Trophoblast cell (in vitro differentiated cells and primary cell): ENCODE results near the gene UBQLN4.

ENCODE experiments used
- DNase-seq, 2 donors: peaks; one replicate each; pipeline ENCODE4 v3.0.0-alpha.2; 2016
- H2AFZ ChIP-seq: 2 replicates; pipeline ENCODE4 v1.6.1; 2013; ENCODE audit warnings: low read length, moderate library complexity, mild to moderate bottlenecking; ENCODE audit not compliant: insufficient read depth, poor library complexity
- H2AK5ac ChIP-seq: 2 replicates; pipeline ENCODE4 v1.6.1; 2013; ENCODE audit warnings: mild to moderate bottlenecking, low read length
- H2BK120ac ChIP-seq: 2 replicates; pipeline ENCODE4 v1.6.1; 2013; ENCODE audit warnings: low read length, mild to moderate bottlenecking, moderate library complexity; ENCODE audit not compliant: insufficient read depth, poor library complexity
- H2BK12ac ChIP-seq: 2 replicates; pipeline ENCODE4 v1.6.1; 2013; ENCODE audit warnings: mild to moderate bottlenecking, low read length, moderate library complexity
- H2BK5ac ChIP-seq: 2 replicates; pipeline ENCODE4 v1.6.1; 2013; ENCODE audit warnings: low read length, low read depth, moderate library complexity, mild to moderate bottlenecking; ENCODE audit not compliant: poor library complexity
- H3K14ac ChIP-seq: 2 replicates; pipeline ENCODE4 v1.6.1; 2013; ENCODE audit warnings: mild to moderate bottlenecking, low read length
- H3K18ac ChIP-seq: 2 replicates; pipeline ENCODE4 v1.6.1; 2013; ENCODE audit warnings: mild to moderate bottlenecking, low read length
- H3K23ac ChIP-seq: 2 replicates; pipeline ENCODE4 v1.6.1; 2013; ENCODE audit warnings: low read length
- H3K27ac ChIP-seq: 2 replicates; pipeline ENCODE4 v1.5.1; 2013; ENCODE audit warnings: low read depth, mild to moderate bottlenecking, inconsistent platforms, low read length, moderate library complexity
- H3K27me3 ChIP-seq: 2 replicates; pipeline ENCODE4 v1.6.1; 2013; ENCODE audit warnings: inconsistent platforms, mild to moderate bottlenecking, low read length, moderate library complexity; ENCODE audit not compliant: insufficient read depth
- H3K36me3 ChIP-seq, 2 experiments: 1 replicate in 1 of 2; 2 replicates in 1 of 2; pipeline ENCODE4 v1.6.1; 2013; ENCODE audit warnings: low read length in 2 of 2, mild to moderate bottlenecking in 2 of 2, moderate library complexity in 1 of 2; ENCODE audit not compliant: insufficient read depth in 2 of 2, control insufficient read depth in 1 of 2
- H3K4ac ChIP-seq: 2 replicates; pipeline ENCODE4 v1.6.1; 2013; ENCODE audit warnings: low read depth, mild to moderate bottlenecking, low read length, moderate library complexity
- H3K4me1 ChIP-seq, 2 experiments: 1 replicate in 1 of 2; 2 replicates in 1 of 2; pipeline ENCODE4 v1.6.1; 2013; ENCODE audit warnings: low read length in 2 of 2, mild to moderate bottlenecking in 2 of 2, moderate library complexity in 1 of 2; ENCODE audit not compliant: insufficient read depth in 2 of 2, control insufficient read depth in 1 of 2
- H3K4me2 ChIP-seq: 2 replicates; pipeline ENCODE4 v1.6.1; 2013; ENCODE audit warnings: inconsistent platforms, mild to moderate bottlenecking, low read length, moderate library complexity
- H3K4me3 ChIP-seq: 2 replicates; pipeline ENCODE4 v1.5.1; 2013; ENCODE audit warnings: mild to moderate bottlenecking, low read depth, low read length, inconsistent platforms
- H3K79me1 ChIP-seq: one replicate; pipeline ENCODE4 v1.6.1; 2013; ENCODE audit warnings: low read length
- H3K79me2 ChIP-seq: 2 replicates; pipeline ENCODE4 v1.6.1; 2013; ENCODE audit warnings: low read length, mild to moderate bottlenecking; ENCODE audit not compliant: control insufficient read depth, insufficient read depth, poor library complexity
- H3K9ac ChIP-seq: 2 replicates; pipeline ENCODE4 v1.6.1; 2013; ENCODE audit warnings: mild to moderate bottlenecking, low read length
- H3K9me3 ChIP-seq: 2 replicates; pipeline ENCODE4 v1.6.1; 2013; ENCODE audit warnings: low read depth, mild to moderate bottlenecking, control low read depth, inconsistent platforms, low read length; ENCODE audit not compliant: insufficient read depth
- H4K12ac ChIP-seq: 2 replicates; pipeline ENCODE4 v1.6.1; 2013; ENCODE audit warnings: low read depth, mild to moderate bottlenecking, low read length, moderate library complexity
- H4K8ac ChIP-seq: 2 replicates; pipeline ENCODE4 v1.6.1; 2013; ENCODE audit warnings: low read depth, mild to moderate bottlenecking, low read length, moderate library complexity
- H4K91ac ChIP-seq: one replicate; pipeline ENCODE4 v1.6.1; 2013; ENCODE audit warnings: low read depth, mild to moderate bottlenecking, low read length, moderate library complexity
- WGBS: extraction: QIAGEN DNeasy Blood & Tissue Kit; methylation state at CpG from one replicate; pipeline ENCODE4 v1.1.7; 2013; ENCODE audit warnings: missing lambda C conversion rate; ENCODE audit not compliant: insufficient read length, insufficient coverage; ENCODE audit errors: extremely low coverage; 5-methylcytosine and 5-hydroxymethylcytosine counted together

Gene UBQLN4

GRCh38 chr1:156079762-156080161 is 26.2 kb upstream of the UBQLN4 start:
- no peak for DNase-seq
- Histone ChIP-seq H3K4ac (peak overlapping the region; percentile 96), H3K9ac (peak overlapping the region; percentile 92), H3K27ac (no peak overlapping the region), H4K91ac (no peak overlapping the region), H3K36me3 (peaks cover 30 to 41% of the 10 kb centered on the region in 2 experiments), H3K27me3 (no peaks in the 10 kb centered on the region), H3K9me3 (peaks cover 6% of the 10 kb centered on the region), H2AFZ (no peak overlapping the region), H2BK12ac (no peak overlapping the region), H2BK5ac (no peak overlapping the region), H4K8ac (no peak overlapping the region), H2AK5ac (no peak overlapping the region), H3K18ac (no peak overlapping the region), H3K4me2 (peak overlapping the region; percentile 94), H3K23ac (no peak overlapping the region), H2BK120ac (no peak overlapping the region), H3K14ac (no peak overlapping the region), H3K79me2 (peaks cover 47% of the 10 kb centered on the region), H3K4me3 (peak overlapping the region; percentile 94), H3K4me1 (peaks cover 13 to 29% of the 10 kb centered on the region in 2 experiments), H3K79me1 (peaks cover 33% of the 10 kb centered on the region), H4K12ac (no peak overlapping the region)
- WGBS: no CpG with 5 or more reads among the region's 5 CpGs

GRCh38 chr1:156078728-156079127 is 25.1 kb upstream of the UBQLN4 start:
- DNase-seq: no peak

GRCh38 chr1:156077430-156077760 is 23.8 kb upstream of the UBQLN4 start:
- Histone ChIP-seq H3K79me2 (peaks cover 33% of the 10 kb centered on the region), H4K8ac (no peak overlapping the region), H3K23ac (no peak overlapping the region), H3K9me3 (peaks cover 6% of the 10 kb centered on the region), H3K4me3 (no peak overlapping the region), H4K12ac (peak overlapping the region; percentile 19), H2AFZ (no peak overlapping the region), H3K4ac (peak overlapping the region; percentile 39), H3K27ac (no peak overlapping the region), H4K91ac (no peak overlapping the region), H2AK5ac (no peak overlapping the region), H3K4me1 (peaks cover 13 to 26% of the 10 kb centered on the region in 2 experiments), H2BK12ac (no peak overlapping the region), H3K36me3 (peaks cover 38 to 54% of the 10 kb centered on the region in 2 experiments), H2BK120ac (no peak overlapping the region), H3K4me2 (no peak overlapping the region), H3K79me1 (peaks cover 18% of the 10 kb centered on the region), H3K27me3 (no peaks in the 10 kb centered on the region), H3K9ac (no peak overlapping the region), H2BK5ac (no peak overlapping the region), H3K14ac (no peak overlapping the region), H3K18ac (peak overlapping the region; percentile 15)
- no CpG with 5 or more reads among the region's 19 CpGs for WGBS
- DNase-seq: no peak

More at GRCh38 chr1:156078728-156079127, 25.1 kb upstream of the UBQLN4 start:
- H4K91ac ChIP-seq: no peak overlapping the region
- H3K4ac ChIP-seq: peak overlapping the region; percentile 86
- H3K9ac ChIP-seq: peak overlapping the region; percentile 57
- no peak overlapping the region for H4K12ac ChIP-seq
- no peak overlapping the region for H3K27ac ChIP-seq
- no CpG with 5 or more reads among the region's 5 CpGs for WGBS
- H3K27me3 ChIP-seq: no peaks in the 10 kb centered on the region
- peak overlapping the region; percentile 29 for H3K4me3 ChIP-seq
- peaks cover 33 to 46% of the 10 kb centered on the region in 2 experiments for H3K36me3 ChIP-seq
- H3K79me2 ChIP-seq: peaks cover 42% of the 10 kb centered on the region
- H3K4me1 ChIP-seq: peaks cover 13 to 26% of the 10 kb centered on the region in 2 experiments
- H3K23ac ChIP-seq: peak overlapping the region; percentile 82
- H2BK120ac ChIP-seq: no peak overlapping the region
- peaks cover 27% of the 10 kb centered on the region for H3K79me1 ChIP-seq
- no peak overlapping the region for H2BK5ac ChIP-seq
- H3K18ac ChIP-seq: no peak overlapping the region
- H2BK12ac ChIP-seq: no peak overlapping the region
- H2AFZ ChIP-seq: no peak overlapping the region
- no peak overlapping the region for H4K8ac ChIP-seq
- no peak overlapping the region for H2AK5ac ChIP-seq
- H3K4me2 ChIP-seq: peak overlapping the region; percentile 61
- H3K9me3 ChIP-seq: peaks cover 6% of the 10 kb centered on the region
- no peak overlapping the region for H3K14ac ChIP-seq

GRCh38 chr1:156076609-156077429 is 23.2 kb upstream of the UBQLN4 start:
- Histone ChIP-seq H3K79me2 (peaks cover 31% of the 10 kb centered on the region), H3K23ac (no peak overlapping the region), H4K12ac (peak overlapping the region; percentile 19), H3K79me1 (peaks cover 15% of the 10 kb centered on the region), H4K91ac (no peak overlapping the region), H2AK5ac (no peak overlapping the region), H3K4me3 (no peak overlapping the region), H3K9ac (no peak overlapping the region), H2BK5ac (no peak overlapping the region), H3K27me3 (no peaks in the 10 kb centered on the region), H2BK12ac (no peak overlapping the region), H3K27ac (no peak overlapping the region), H3K4ac (peak overlapping the region; percentile 39), H2AFZ (no peak overlapping the region), H2BK120ac (no peak overlapping the region), H3K18ac (peak overlapping the region; percentile 25), H3K9me3 (peaks cover 6% of the 10 kb centered on the region), H3K4me2 (no peak overlapping the region), H3K4me1 (peaks cover 13 to 26% of the 10 kb centered on the region in 2 experiments), H3K36me3 (peaks cover 40 to 55% of the 10 kb centered on the region in 2 experiments), H3K14ac (no peak overlapping the region), H4K8ac (no peak overlapping the region)
- DNase-seq: peak in 1 of 2 donors; percentile 58
- WGBS: no CpG with 5 or more reads among the region's 73 CpGs
